ENCODE data around the gene BARD1.

DNA sequence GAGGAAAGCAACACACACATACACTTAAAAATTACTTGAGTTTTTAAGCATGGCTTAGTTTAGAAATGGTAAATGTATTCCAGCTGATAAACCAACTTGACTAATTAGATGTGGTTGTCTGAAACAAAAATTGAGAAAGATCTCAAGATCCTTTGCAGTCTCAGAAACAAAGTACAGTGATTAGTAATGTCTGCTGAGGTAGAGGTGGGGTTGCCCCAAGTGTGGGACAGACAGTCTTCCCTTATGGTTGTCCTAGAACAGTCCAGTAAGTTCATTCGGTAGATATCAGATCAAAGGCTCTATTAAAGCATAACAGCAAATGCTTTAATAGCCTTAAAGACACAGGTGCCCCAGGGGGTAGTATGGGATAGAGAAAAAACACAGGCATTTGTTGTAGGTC lies 94.5 kb downstream of the BARD1 start:
- no peak for TF ChIP-seq ZNF274 (IDR thresholded peaks at IDR 0.05; ENCODE audit: low read depth, low read length)
- no peak for TF ChIP-seq YY1 (IDR thresholded peaks at IDR 0.05; ENCODE audit: insufficient read depth, insufficient read length)
- TF ChIP-seq SUZ12 (IDR thresholded peaks at IDR 0.05; ENCODE audit: extremely low read depth, insufficient read depth, insufficient read length) = no peak

Data from NT2/D1 (cell line).